ENCODE data around the gene PSMC3IP. TPM values are rescaled to one million over a fixed set of nuclear protein-coding genes. Genes with fewer than 3 reads are reported as not detected.

PSMC3IP gene
- total RNA-seq, 1 donor from 2014 or later: 1.3 TPM

DNA sequence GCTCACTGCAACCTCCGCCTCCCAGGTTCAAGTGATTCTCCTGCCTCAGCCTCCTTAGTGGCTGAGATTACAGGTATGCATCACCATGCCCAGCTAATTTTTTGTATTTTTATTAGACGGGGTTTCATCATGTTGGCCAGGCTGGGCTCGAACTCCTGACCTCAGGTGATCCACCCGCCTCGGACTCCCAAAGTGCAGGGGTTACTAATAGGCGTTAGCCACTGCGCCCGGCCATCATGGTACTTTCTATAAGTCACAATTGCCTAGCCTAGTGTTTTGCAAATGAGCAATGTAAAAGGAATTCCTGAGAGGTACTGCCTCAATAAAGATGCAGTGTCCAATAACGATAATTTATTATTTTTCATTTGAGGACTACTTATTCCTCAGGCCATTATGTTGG lies 13.9 kb upstream of the PSMC3IP start:
- H3K27me3 ChIP-seq (ENCODE audit: control insufficient read depth, insufficient read depth, low read length): no peaks in the 10 kb centered on the region
- no peak overlapping the region for H3K4me3 ChIP-seq (ENCODE audit: low read depth, low read length)
- FAIRE-seq (no peak), DNase-seq (ENCODE audit: low read depth) (no peak)
- peaks cover 3% of the 10 kb centered on the region for H3K36me3 ChIP-seq (ENCODE audit: control insufficient read depth, insufficient read depth, low read length)
- TF ChIP-seq, protein P1, sequence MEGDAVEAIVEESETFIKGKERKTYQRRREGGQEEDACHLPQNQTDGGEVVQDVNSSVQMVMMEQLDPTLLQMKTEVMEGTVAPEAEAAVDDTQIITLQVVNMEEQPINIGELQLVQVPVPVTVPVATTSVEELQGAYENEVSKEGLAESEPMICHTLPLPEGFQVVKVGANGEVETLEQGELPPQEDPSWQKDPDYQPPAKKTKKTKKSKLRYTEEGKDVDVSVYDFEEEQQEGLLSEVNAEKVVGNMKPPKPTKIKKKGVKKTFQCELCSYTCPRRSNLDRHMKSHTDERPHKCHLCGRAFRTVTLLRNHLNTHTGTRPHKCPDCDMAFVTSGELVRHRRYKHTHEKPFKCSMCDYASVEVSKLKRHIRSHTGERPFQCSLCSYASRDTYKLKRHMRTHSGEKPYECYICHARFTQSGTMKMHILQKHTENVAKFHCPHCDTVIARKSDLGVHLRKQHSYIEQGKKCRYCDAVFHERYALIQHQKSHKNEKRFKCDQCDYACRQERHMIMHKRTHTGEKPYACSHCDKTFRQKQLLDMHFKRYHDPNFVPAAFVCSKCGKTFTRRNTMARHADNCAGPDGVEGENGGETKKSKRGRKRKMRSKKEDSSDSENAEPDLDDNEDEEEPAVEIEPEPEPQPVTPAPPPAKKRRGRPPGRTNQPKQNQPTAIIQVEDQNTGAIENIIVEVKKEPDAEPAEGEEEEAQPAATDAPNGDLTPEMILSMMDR (IDR thresholded peaks at IDR 0.05; ENCODE audit: insufficient read depth, low read length, severe bottlenecking): no peak

DNA sequence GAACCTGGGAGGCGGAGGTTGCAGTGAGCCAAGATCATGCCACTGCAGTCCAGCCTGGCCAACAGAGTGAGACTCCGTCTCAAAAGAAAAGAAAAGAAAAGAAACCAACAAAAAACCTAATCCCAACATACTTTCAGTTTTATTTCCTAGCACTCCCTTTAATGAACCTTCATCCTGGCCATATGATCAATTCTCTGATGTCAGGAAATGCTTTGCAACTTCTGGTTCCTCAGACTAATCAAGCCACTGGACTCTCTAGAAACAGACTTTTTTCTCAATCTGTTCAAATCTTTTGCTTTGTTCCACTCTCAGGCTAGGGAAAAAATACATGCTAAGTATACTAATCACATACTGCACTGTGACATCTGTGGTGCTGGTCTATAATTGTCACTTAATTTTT lies 13.4 kb upstream of the PSMC3IP start:
- TF ChIP-seq, protein P1 (IDR thresholded peaks at IDR 0.05; ENCODE audit: insufficient read depth, low read length, severe bottlenecking): no peak
- H3K27me3 ChIP-seq (ENCODE audit: control insufficient read depth, insufficient read depth, low read length): no peaks in the 10 kb centered on the region
- H3K4me3 ChIP-seq (ENCODE audit: low read depth, low read length): no peak overlapping the region
- DNase-seq (ENCODE audit: low read depth) (no peak), FAIRE-seq (no peak)
- H3K36me3 ChIP-seq (ENCODE audit: control insufficient read depth, insufficient read depth, low read length): peaks cover 5% of the 10 kb centered on the region

DNA sequence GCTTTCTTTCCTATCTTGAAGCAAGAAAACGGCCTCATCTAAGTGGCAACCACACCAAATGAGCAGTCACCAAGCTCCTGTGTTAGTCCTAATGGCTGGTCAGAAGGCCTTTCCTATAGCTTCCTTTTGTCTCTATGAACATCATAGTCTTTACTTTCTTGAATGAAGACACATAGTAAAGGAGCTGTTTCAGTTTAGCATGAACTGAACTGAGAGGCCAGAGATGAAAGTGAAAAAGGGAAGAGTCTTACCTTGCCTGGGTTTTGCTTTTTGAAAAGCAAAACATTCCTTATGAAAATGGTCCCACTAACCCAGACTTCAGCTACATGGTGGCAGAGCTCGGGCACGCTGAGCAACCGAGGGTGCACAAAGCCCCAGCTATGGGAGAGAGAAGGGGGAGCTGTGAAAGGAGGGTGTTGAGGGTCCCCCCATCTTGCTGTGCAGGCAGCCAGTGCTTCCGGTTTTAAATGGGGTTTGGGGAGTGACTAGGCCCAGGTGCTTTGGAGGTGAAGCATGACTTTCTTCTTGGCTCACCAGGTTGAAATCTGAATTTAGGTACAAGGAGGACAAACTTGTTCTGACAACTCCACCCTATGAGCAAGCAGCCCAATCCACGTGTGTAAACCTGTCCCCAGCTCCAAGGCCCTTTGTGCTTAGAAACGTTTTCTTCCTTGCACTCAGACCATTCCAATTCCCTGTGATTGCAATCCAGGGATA lies 9.1 kb upstream of the PSMC3IP start:
- peak; percentile 98 for DNase-seq (ENCODE audit: low read depth)
- peaks cover 18% of the 10 kb centered on the region for H3K36me3 ChIP-seq (ENCODE audit: control insufficient read depth, insufficient read depth, low read length)

DNA sequence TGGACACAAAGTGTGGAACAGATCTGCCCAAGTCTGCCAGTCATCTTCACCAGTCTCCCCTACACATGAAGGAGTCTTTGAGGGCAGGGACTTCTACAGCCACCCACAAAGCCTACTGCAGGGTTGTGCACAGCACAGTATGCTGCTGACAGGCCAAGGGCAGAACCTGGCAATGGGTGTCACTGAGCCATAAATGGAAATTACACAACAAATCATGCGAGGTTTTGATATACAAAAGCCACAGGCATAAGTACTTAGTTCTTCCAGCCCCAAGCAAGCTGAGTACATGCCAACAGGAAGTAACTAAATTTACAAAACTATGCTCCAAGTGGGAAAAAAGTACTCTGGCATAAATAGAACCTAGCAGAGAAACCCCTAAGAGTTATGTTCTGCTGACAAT lies 7.8 kb upstream of the PSMC3IP start:
- H3K36me3 ChIP-seq (ENCODE audit: control insufficient read depth, insufficient read depth, low read length): peaks cover 15% of the 10 kb centered on the region
- no peak for FAIRE-seq
- H3K4me3 ChIP-seq (ENCODE audit: low read depth, low read length): no peak overlapping the region

More for the DNA sequence above, 9.1 kb upstream of the PSMC3IP start:
- Histone ChIP-seq H3K4me3 (ENCODE audit: low read depth, low read length) (no peak overlapping the region), H3K27me3 (ENCODE audit: control insufficient read depth, insufficient read depth, low read length) (no peaks in the 10 kb centered on the region)
- TF ChIP-seq, protein P1 (IDR thresholded peaks at IDR 0.05; ENCODE audit: insufficient read depth, low read length, severe bottlenecking): no peak
- peak; percentile 89 for FAIRE-seq

DNA sequence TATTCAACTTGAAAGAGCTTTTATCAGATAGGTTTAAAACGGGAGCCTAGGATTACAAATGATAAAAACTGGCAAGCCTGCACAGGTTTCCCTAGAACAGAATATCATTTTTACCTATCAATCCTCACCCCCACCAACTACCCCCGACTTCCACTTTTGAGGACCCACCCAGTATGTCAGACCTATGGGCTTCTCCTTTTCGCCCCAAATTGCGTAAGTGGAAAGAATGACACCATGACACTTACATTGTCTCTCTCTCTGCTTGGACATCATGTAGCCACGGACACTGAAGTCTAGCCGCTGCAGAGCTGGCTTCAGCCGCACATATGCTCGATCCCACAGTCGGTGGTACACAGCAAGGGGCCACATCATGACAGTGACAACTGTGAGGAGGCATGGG lies 7.4 kb upstream of the PSMC3IP start:
- DNase-seq (ENCODE audit: low read depth) (no peak), FAIRE-seq (no peak)
- Histone ChIP-seq H3K4me3 (ENCODE audit: low read depth, low read length) (no peak overlapping the region), H3K27me3 (ENCODE audit: control insufficient read depth, insufficient read depth, low read length) (no peaks in the 10 kb centered on the region), H3K36me3 (ENCODE audit: control insufficient read depth, insufficient read depth, low read length) (peaks cover 15% of the 10 kb centered on the region)
- TF ChIP-seq, protein P1 (IDR thresholded peaks at IDR 0.05; ENCODE audit: insufficient read depth, low read length, severe bottlenecking): no peak

More for the DNA sequence above, 7.8 kb upstream of the PSMC3IP start:
- no peak for DNase-seq (ENCODE audit: low read depth)
- no peaks in the 10 kb centered on the region for H3K27me3 ChIP-seq (ENCODE audit: control insufficient read depth, insufficient read depth, low read length)
- TF ChIP-seq, protein P1 (IDR thresholded peaks at IDR 0.05; ENCODE audit: insufficient read depth, low read length, severe bottlenecking): no peak
